Raji (cell line): ENCODE data around the gene SALL4.

Experiments used
- POLR2A ChIP-seq: IDR thresholded peaks from 2 replicates; pipeline ENCODE4 v1.6.1; 2011; ENCODE audit warnings: low read depth, low read length, control low read depth; ENCODE audit not compliant: insufficient read depth

SALL4 gene

GRCh38 chr20:51810155-51811041 is 8.1 kb upstream of the SALL4 start:
- TF ChIP-seq POLR2A: no peak

- TF ChIP-seq POLR2A: no peak
Measured at GRCh38 chr20:51807720-51808250, 5.5 kb upstream of the SALL4 start.

GRCh38 chr20:51804754-51805153 is 2.4 kb upstream of the SALL4 start:
- TF ChIP-seq POLR2A: no peak

GRCh38 chr20:51803148-51803854 is 980 bp upstream of the SALL4 start:
- no peak for TF ChIP-seq POLR2A

GRCh38 chr20:51801823-51802123 is 548 bp downstream of the SALL4 start:
- no peak for TF ChIP-seq POLR2A

- TF ChIP-seq POLR2A: no peak
Measured at GRCh38 chr20:51801122-51801822, 1.0 kb downstream of the SALL4 start.

GRCh38 chr20:51800872-51801121 is 1.5 kb downstream of the SALL4 start:
- no peak for TF ChIP-seq POLR2A

GRCh38 chr20:51800060-51800871 is 2.1 kb downstream of the SALL4 start:
- no peak for TF ChIP-seq POLR2A

GRCh38 chr20:51799401-51799860 is 2.9 kb downstream of the SALL4 start:
- TF ChIP-seq POLR2A: no peak

GRCh38 chr20:51797357-51798025 is 4.8 kb downstream of the SALL4 start:
- no peak for TF ChIP-seq POLR2A

GRCh38 chr20:51796340-51796739 is 6.0 kb downstream of the SALL4 start:
- TF ChIP-seq POLR2A: no peak

- TF ChIP-seq POLR2A: no peak
Measured at GRCh38 chr20:51792960-51793359, 9.4 kb downstream of the SALL4 start.

GRCh38 chr20:51791626-51792025 is 10.7 kb downstream of the SALL4 start:
- no peak for TF ChIP-seq POLR2A

GRCh38 chr20:51790256-51790655 is 12.1 kb downstream of the SALL4 start:
- no peak for TF ChIP-seq POLR2A
